Measurements from ENCODE around the gene NHERF1. TPM values are rescaled to one million over a fixed set of nuclear protein-coding genes. Genes with fewer than 3 reads are reported as not detected.

The NHERF1 gene
- total and polyA plus RNA-seq, 9 of the 15 experiments (the other 6 are each of a cell fraction or from before 2014, with no cell fraction given) = 11.4 to 79.9 (median 36.9) TPM

GRCh38 chr17:74798239-74798707 is 49.8 kb downstream of the NHERF1 start:
- in situ Hi-C loops (cut with MboI) = no loop called here
- Histone ChIP-seq H3K4me2 (ENCODE audit: insufficient read depth, low read length) (no peak overlapping the region), H4K20me1 (replicated peaks; ENCODE audit: control insufficient read depth, insufficient read depth, low read length) (0 out of 2 replicates have a peak, but pooled peaks cover 9% of the 10 kb centered on the region), H3K4me1 (replicated peaks in 1 of 2; ENCODE audit: control insufficient read depth in 2 of 2, insufficient read depth in 2 of 2, low read length in 2 of 2) (peaks cover 0 to 5% of the 10 kb centered on the region in 2 experiments; a peak in 1 of 5 replicates), H3K79me2 (ENCODE audit: control insufficient read depth, insufficient read depth, low read length) (no peaks in the 10 kb centered on the region), H2AFZ (ENCODE audit: low read depth, low read length) (no peak overlapping the region), H3K9me1 (ENCODE audit: control insufficient read depth, insufficient read depth, low read length) (no peaks in the 10 kb centered on the region), H3K36me3 (ENCODE audit: control insufficient read depth, insufficient read depth, low read length) (peaks cover 37% of the 10 kb centered on the region; the same call in 1 of the 3 replicates), H3K4me3 (no peak overlapping the region), H3K9me3 (replicated peaks; ENCODE audit: control insufficient read depth, insufficient read depth, low read depth, low read length) (no peaks in the 10 kb centered on the region), H3K27me3 (ENCODE audit: control insufficient read depth in 2 of 2, insufficient read depth in 2 of 2, low read length in 2 of 2) (no peaks in the 10 kb centered on the region), H3K27ac (ENCODE audit: extremely low read depth, low read depth, low read length) (no peak overlapping the region), H3K9ac (ENCODE audit: insufficient read depth in 1 of 2, low read depth in 2 of 2, low read length in 2 of 2) (no peak overlapping the region)
- no peak for FAIRE-seq
- TF ChIP-seq NONO (IDR thresholded peaks at IDR 0.05; ENCODE audit: low read depth in 2 of 2, low read length in 1 of 2) (no peak), DPF2 (IDR thresholded peaks at IDR 0.05) (no peak), ZFPM2 (CRISPR knock-in tag; IDR thresholded peaks at IDR 0.05) (no peak), C11orf30 (IDR thresholded peaks at IDR 0.05; ENCODE audit: low read depth) (no peak), SOX6 (IDR thresholded peaks at IDR 0.05) (no peak), EHMT2 (IDR thresholded peaks at IDR 0.05) (no peak), CTCF (IDR thresholded peaks at IDR 0.05 in 2 of 3, conservative IDR thresholded peaks at IDR 0.05 in 1 of 3; ENCODE audit: insufficient read depth in 2 of 3, low read depth in 1 of 3, low read length in 3 of 3) (no peak), PPARD (CRISPR knock-in tag; IDR thresholded peaks at IDR 0.05) (no peak), CREB5 (CRISPR knock-in tag; IDR thresholded peaks at IDR 0.05) (no peak), HBP1 (CRISPR knock-in tag; IDR thresholded peaks at IDR 0.05) (no peak), KAT7 (CRISPR knock-in tag; IDR thresholded peaks at IDR 0.05; ENCODE audit: borderline replicate concordance) (no peak), CBX5 (IDR thresholded peaks at IDR 0.05; ENCODE audit: borderline replicate concordance, low read depth) (no peak), ASH1L (IDR thresholded peaks at IDR 0.05; ENCODE audit: borderline replicate concordance, low read depth, partially characterized antibody) (no peak), NFIX (CRISPR knock-in tag; IDR thresholded peaks at IDR 0.05; ENCODE audit: low read depth) (no peak), ETS2 (tag; IDR thresholded peaks at IDR 0.05; ENCODE audit: borderline replicate concordance, poor library complexity, severe bottlenecking) (no peak), HES1 (IDR thresholded peaks at IDR 0.05; ENCODE audit: low read depth) (no peak), PML (IDR thresholded peaks at IDR 0.05; ENCODE audit: low read length) (no peak)
- TF ChIP-seq, protein P1, sequence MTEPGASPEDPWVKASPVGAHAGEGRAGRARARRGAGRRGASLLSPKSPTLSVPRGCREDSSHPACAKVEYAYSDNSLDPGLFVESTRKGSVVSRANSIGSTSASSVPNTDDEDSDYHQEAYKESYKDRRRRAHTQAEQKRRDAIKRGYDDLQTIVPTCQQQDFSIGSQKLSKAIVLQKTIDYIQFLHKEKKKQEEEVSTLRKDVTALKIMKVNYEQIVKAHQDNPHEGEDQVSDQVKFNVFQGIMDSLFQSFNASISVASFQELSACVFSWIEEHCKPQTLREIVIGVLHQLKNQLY (CRISPR knock-in tag; conservative IDR thresholded peaks at IDR 0.05) = no peak
- DNase-seq (ENCODE audit: extremely low read depth in 1 of 4, low spot score in 3 of 4) = no peak
- 71% methylated on average over 7 of the region's 8 CpGs for WGBS (ENCODE audit: insufficient coverage, low coverage, missing lambda C conversion rate)
- ChIA-PET CTCF (ENCODE audit: low intra/inter-chr PET ratio) (no interaction called here), POLR2A (interaction anchor here (0.6 kb wide), 1 partner anchor 61 kb away, joined by 3 read pairs; no protein-coding TSS in a partner anchor)
- no TSS peak for BruUV-seq (replicated peaks)
- intact Hi-C loops (cut with micrococcal nuclease) = no loop called here
- ATAC-seq = no peak
